H9 (cell line): ENCODE measurements around the gene CTR9. TPM values are rescaled to one million over a fixed set of nuclear protein-coding genes. Genes with fewer than 3 reads are reported as not detected.

ENCODE experiments used
- DNase-seq: peaks from one replicate; pipeline ENCODE4 v3.0.0-alpha.2; 2017
- H2AFZ ChIP-seq: one replicate; pipeline ENCODE4 v1.6.1; 2013; ENCODE audit warnings: mild to moderate bottlenecking, low read length, control low read depth, moderate library complexity
- H2AK5ac ChIP-seq: 2 replicates; pipeline ENCODE4 v1.6.1; 2013; ENCODE audit warnings: low read length, control low read depth, mixed read lengths; ENCODE audit not compliant: insufficient read length
- H2BK120ac ChIP-seq: one replicate; pipeline ENCODE4 v1.6.1; 2013; ENCODE audit warnings: low read depth, mild to moderate bottlenecking, low read length, control low read depth, inconsistent platforms; ENCODE audit not compliant: poor library complexity, severe bottlenecking
- H2BK12ac ChIP-seq: 2 replicates; pipeline ENCODE4 v1.6.1; 2013; ENCODE audit warnings: low read length, control low read depth, mixed read lengths, low read depth; ENCODE audit not compliant: insufficient read length
- H2BK15ac ChIP-seq: 2 replicates; pipeline ENCODE4 v1.6.1; 2013; ENCODE audit warnings: low read depth, low read length, control low read depth
- H2BK20ac ChIP-seq: one replicate; pipeline ENCODE4 v1.6.1; 2013; ENCODE audit warnings: low read depth, mild to moderate bottlenecking, low read length, control low read depth, inconsistent platforms; ENCODE audit not compliant: poor library complexity, severe bottlenecking
- H2BK5ac ChIP-seq: 2 replicates; pipeline ENCODE4 v1.6.1; 2013; ENCODE audit warnings: low read length, control low read depth, mixed read lengths; ENCODE audit not compliant: insufficient read length
- H3K14ac ChIP-seq: 2 replicates; pipeline ENCODE4 v1.6.1; 2013; ENCODE audit warnings: low read length, control low read depth; ENCODE audit not compliant: insufficient read depth
- H3K18ac ChIP-seq: 2 replicates; pipeline ENCODE4 v1.6.1; 2013; ENCODE audit warnings: low read depth, mild to moderate bottlenecking, mixed read lengths, low read length, control low read depth; ENCODE audit not compliant: insufficient read length
- H3K23ac ChIP-seq: 2 replicates; pipeline ENCODE4 v1.6.1; 2013; ENCODE audit warnings: low read length, control low read depth, mixed read lengths, low read depth; ENCODE audit not compliant: insufficient read length
- H3K23me2 ChIP-seq: 2 replicates; pipeline ENCODE4 v1.6.1; 2013; ENCODE audit warnings: low read depth, mild to moderate bottlenecking, mixed read lengths, low read length, control low read depth; ENCODE audit not compliant: insufficient read length, poor library complexity, severe bottlenecking
- H3K27ac ChIP-seq: 2 replicates; pipeline ENCODE4 v1.5.1; 2013; ENCODE audit warnings: low read length, control low read depth, mixed read lengths, low read depth; ENCODE audit not compliant: insufficient read length
- H3K27me3 ChIP-seq: 2 replicates; pipeline ENCODE4 v1.6.1; 2013; ENCODE audit warnings: low read length, control low read depth, inconsistent platforms; ENCODE audit not compliant: insufficient read depth
- H3K4ac ChIP-seq: 2 replicates; pipeline ENCODE4 v1.6.1; 2013; ENCODE audit warnings: low read depth, mild to moderate bottlenecking, control low read depth, inconsistent platforms, low read length, moderate library complexity
- H3K4me1 ChIP-seq: 2 replicates; pipeline ENCODE4 v1.6.1; 2013; ENCODE audit warnings: low read length, control low read depth, inconsistent platforms; ENCODE audit not compliant: insufficient read depth
- H3K4me2 ChIP-seq: 2 replicates; pipeline ENCODE4 v1.6.1; 2013; ENCODE audit warnings: low read length, control low read depth, mixed read lengths; ENCODE audit not compliant: insufficient read length, insufficient read depth
- H3K56ac ChIP-seq: 2 replicates; pipeline ENCODE4 v1.6.1; 2013; ENCODE audit warnings: low read depth, mild to moderate bottlenecking, mixed read lengths, low read length, control low read depth; ENCODE audit not compliant: insufficient read length
- H3K79me1 ChIP-seq: 2 replicates; pipeline ENCODE4 v1.6.1; 2013; ENCODE audit warnings: low read depth, mild to moderate bottlenecking, moderate library complexity, low read length, control low read depth, inconsistent platforms; ENCODE audit not compliant: insufficient read depth, poor library complexity, severe bottlenecking
- H3K79me2 ChIP-seq: 2 replicates; pipeline ENCODE4 v1.6.1; 2013; ENCODE audit warnings: low read length, control low read depth, inconsistent platforms; ENCODE audit not compliant: insufficient read depth
- H3K9ac ChIP-seq: 2 replicates; pipeline ENCODE4 v1.6.1; 2013; ENCODE audit warnings: low read length, control low read depth, mixed read lengths; ENCODE audit not compliant: insufficient read length; ENCODE audit errors: extremely low read depth
- H3K9me3 ChIP-seq: one replicate; pipeline ENCODE4 v1.6.1; 2013; ENCODE audit warnings: low read depth, low read length, inconsistent platforms; ENCODE audit not compliant: control insufficient read depth
- H3T11ph ChIP-seq: one replicate; pipeline ENCODE4 v1.6.1; 2013; ENCODE audit warnings: mild to moderate bottlenecking, low read length, control low read depth, inconsistent platforms
- H4K20me1 ChIP-seq: one replicate; pipeline ENCODE4 v1.6.1; 2013; ENCODE audit not compliant: control insufficient read depth, insufficient read length, insufficient read depth
- H4K5ac ChIP-seq: 2 replicates; pipeline ENCODE4 v1.6.1; 2013; ENCODE audit warnings: low read depth, mild to moderate bottlenecking, mixed read lengths, low read length, control low read depth; ENCODE audit not compliant: insufficient read length
- H4K8ac ChIP-seq: replicated peaks from 2 replicates; pipeline ENCODE4 v1.6.1; 2013; ENCODE audit warnings: low read length, control low read depth, mixed read lengths, low read depth; ENCODE audit not compliant: insufficient read length
- H4K91ac ChIP-seq: 2 replicates; pipeline ENCODE4 v1.6.1; 2013; ENCODE audit warnings: low read depth, mild to moderate bottlenecking, moderate library complexity, mixed read lengths, low read length, control low read depth; ENCODE audit not compliant: insufficient read length
- H3K27ac Mint-ChIP-seq, 3 experiments: 2 replicates in 2 of 3; 3 replicates in 1 of 3; pipeline ENCODE4 v1.8.0; 2020 to 2021; ENCODE audit warnings: mixed read lengths in 3 of 3, mild to moderate bottlenecking in 1 of 3, moderate library complexity in 1 of 3
- H3K27me3 Mint-ChIP-seq: 2 replicates; pipeline ENCODE4 v1.8.0; 2021; ENCODE audit warnings: low read depth, mild to moderate bottlenecking, moderate library complexity, mixed read lengths
- H3K36me3 Mint-ChIP-seq, 3 experiments: 2 replicates in 2 of 3; 3 replicates in 1 of 3; pipeline ENCODE4 v1.8.0; 2020 to 2021; ENCODE audit warnings: low read depth in 3 of 3, mixed read lengths in 3 of 3; ENCODE audit not compliant: insufficient read depth in 1 of 3
- H3K4me1 Mint-ChIP-seq, 2 experiments: 2 replicates each; pipeline ENCODE4 v1.8.0; 2020; ENCODE audit warnings: mixed read lengths in 2 of 2
- H3K4me3 Mint-ChIP-seq, 2 experiments: 2 replicates in 1 of 2; 3 replicates in 1 of 2; pipeline ENCODE4 v1.8.0; 2020 to 2021; ENCODE audit warnings: mild to moderate bottlenecking in 2 of 2, mixed read lengths in 2 of 2, moderate library complexity in 1 of 2
- H3K9me3 Mint-ChIP-seq, 2 experiments: 2 replicates in 1 of 2; 3 replicates in 1 of 2; pipeline ENCODE4 v1.8.0; 2020; ENCODE audit warnings: mild to moderate bottlenecking in 2 of 2, mixed read lengths in 2 of 2, moderate library complexity in 1 of 2
- CTCF ChIP-seq: fragments of 200-600 bp; sonication (generic); conservative IDR thresholded peaks from 3 replicates; pipeline ENCODE4 v1.8.0; 2021; ENCODE audit warnings: antibody characterized with exemption, mild to moderate bottlenecking
- WGBS: extraction: QIAGEN DNeasy Blood & Tissue Kit; methylation state at CpG from one replicate; pipeline ENCODE4 v1.1.7; 2013; ENCODE audit warnings: missing lambda C conversion rate, low lambda C conversion rate, mixed read lengths; ENCODE audit not compliant: insufficient read length; ENCODE audit errors: extremely low coverage; 5-methylcytosine and 5-hydroxymethylcytosine counted together
- total RNA-seq: library from RNA; stranded (reverse); gene quantifications from 2 replicates; pipeline ENCODE4 v1.2.1, GENCODE V29; 2021

CTR9 gene
- total RNA-seq, 1 experiment from 2014 or later: 37.5 TPM

DNA sequence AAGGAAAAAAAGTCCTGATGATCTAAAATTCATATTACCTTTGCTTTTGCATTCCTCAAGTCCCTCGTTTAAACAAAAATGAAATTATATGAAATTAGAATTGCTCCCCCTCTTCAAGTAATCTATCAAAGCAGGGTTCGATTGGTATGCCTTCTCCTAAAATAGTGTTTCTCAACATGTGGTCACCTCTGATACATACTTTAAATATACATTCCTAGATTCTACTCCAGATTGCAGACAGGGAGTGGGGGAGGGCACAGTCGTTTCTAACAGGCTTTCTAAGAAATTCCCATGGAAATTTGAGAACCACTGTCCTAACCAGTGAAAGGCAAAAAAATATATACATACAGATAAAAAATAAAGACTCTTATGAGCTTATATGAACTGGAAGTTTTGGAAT lies 34.9 kb upstream of the CTR9 start:
- Histone ChIP-seq H3K23ac (no peak overlapping the region), H3K56ac (no peak overlapping the region), H2BK20ac (no peak overlapping the region), H2AFZ (no peak overlapping the region), H4K8ac (no peak overlapping the region), H3K79me1 (no peaks in the 10 kb centered on the region), H2BK120ac (no peak overlapping the region), H2AK5ac (no peak overlapping the region), H2BK5ac (no peak overlapping the region), H3K14ac (no peak overlapping the region), H4K91ac (no peak overlapping the region), H3K4me1 (no peaks in the 10 kb centered on the region), H3K4me2 (no peak overlapping the region), H3K79me2 (no peaks in the 10 kb centered on the region), H3K27me3 (no peaks in the 10 kb centered on the region), H4K5ac (no peak overlapping the region), H2BK12ac (no peak overlapping the region), H2BK15ac (no peak overlapping the region), H3K9ac (no peak overlapping the region), H4K20me1 (no peaks in the 10 kb centered on the region), H3K4ac (no peak overlapping the region), H3K27ac (no peak overlapping the region), H3K23me2 (no peaks in the 10 kb centered on the region), H3T11ph (no peak overlapping the region), H3K9me3 (no peaks in the 10 kb centered on the region), H3K18ac (no peak overlapping the region)
- H3K9me3 Mint-ChIP-seq: no peaks in the 10 kb centered on the region
- TF ChIP-seq CTCF: no peak
- no peak overlapping the region for H3K4me3 Mint-ChIP-seq
- no peak for DNase-seq
- H3K27me3 Mint-ChIP-seq: no peaks in the 10 kb centered on the region
- H3K27ac Mint-ChIP-seq: no peak overlapping the region
- no CpG with 5 or more reads among the region's 3 CpGs for WGBS
- no peaks in the 10 kb centered on the region for H3K4me1 Mint-ChIP-seq
- H3K36me3 Mint-ChIP-seq: no peaks in the 10 kb centered on the region
